GM19468 (cell line): ENCODE results near the gene PGAM1.
A peak's percentile ranks its signal among the peaks of the same experiment; 100 is the strongest.
"Not testable (repeated sequence)": the region's sequence is repeated elsewhere in the genome, so short reads cannot be mapped to it uniquely, and the experiment has no call there.

ENCODE experiments used
- ATAC-seq: cut with Tn5 transposase; IDR thresholded peaks from one replicate; pipeline ENCODE4 v1.9.1; 2021; ENCODE audit warnings: mild to moderate bottlenecking, moderate library complexity, moderate number of reproducible peaks; ENCODE audit not compliant: unreplicated experiment; ENCODE audit errors: extremely low read depth

PGAM1 gene

DNA sequence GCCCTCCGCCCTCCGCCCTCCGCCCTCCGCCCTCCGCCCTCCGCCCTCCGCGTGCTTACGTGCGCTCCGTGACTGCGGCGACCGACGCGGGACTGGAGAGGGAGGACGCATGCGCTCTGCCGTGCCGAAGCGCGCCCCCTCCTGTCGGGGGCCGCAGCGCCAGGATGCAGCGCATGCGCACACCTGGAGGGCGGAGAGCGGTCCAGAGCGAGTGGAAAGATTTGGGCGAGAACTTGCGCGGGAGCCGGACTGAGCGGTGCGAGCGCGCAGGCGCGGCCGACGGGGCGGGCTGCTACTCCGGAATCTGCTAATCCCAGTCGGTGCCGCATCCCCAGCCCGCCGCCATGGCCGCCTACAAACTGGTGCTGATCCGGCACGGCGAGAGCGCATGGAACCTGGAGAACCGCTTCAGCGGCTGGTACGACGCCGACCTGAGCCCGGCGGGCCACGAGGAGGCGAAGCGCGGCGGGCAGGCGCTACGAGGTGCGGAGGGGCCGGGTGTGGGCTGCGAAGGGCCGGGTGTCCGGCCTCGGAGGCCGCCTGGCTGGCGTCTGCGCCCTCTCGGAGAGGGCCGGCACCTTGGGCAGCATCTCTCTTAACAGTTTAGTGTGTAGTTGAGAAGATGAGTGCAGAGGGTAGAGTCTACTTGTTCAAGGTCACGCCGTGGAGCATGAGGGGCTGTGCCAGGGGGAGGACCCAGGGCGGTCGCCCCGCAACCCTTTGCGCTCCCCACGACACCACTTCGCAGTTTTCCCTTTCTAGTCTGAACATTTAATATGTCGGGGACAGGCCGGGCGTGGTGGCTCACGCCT is at the start of gene PGAM1:
Gene PGAM1 (plus strand): TSS at position 228 of the 812 bp plus-strand sequence. CDS start 117 bp downstream, at position 345.
- ATAC-seq, result peak; percentile 71

DNA sequence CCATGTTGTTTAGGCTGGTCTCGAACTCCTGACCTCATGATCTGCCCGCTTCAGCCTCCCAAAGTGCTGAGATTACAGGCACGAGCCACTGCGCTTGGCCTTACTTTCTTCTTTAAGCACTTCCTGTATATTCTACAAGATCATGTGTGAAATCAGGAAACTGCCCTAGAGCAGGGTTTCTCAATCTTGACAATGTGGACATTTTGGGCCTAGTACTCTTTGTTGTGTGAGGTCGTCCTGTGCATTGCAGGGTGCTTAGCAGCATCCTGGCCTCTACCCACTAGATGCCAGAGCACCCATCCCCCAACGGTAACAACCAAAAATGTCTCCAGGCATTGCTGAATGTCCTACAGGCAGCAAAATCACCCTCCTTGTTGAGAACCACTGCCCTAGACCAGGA is 49.6 kb upstream of the PGAM1 start:
- ATAC-seq, result no peak

DNA sequence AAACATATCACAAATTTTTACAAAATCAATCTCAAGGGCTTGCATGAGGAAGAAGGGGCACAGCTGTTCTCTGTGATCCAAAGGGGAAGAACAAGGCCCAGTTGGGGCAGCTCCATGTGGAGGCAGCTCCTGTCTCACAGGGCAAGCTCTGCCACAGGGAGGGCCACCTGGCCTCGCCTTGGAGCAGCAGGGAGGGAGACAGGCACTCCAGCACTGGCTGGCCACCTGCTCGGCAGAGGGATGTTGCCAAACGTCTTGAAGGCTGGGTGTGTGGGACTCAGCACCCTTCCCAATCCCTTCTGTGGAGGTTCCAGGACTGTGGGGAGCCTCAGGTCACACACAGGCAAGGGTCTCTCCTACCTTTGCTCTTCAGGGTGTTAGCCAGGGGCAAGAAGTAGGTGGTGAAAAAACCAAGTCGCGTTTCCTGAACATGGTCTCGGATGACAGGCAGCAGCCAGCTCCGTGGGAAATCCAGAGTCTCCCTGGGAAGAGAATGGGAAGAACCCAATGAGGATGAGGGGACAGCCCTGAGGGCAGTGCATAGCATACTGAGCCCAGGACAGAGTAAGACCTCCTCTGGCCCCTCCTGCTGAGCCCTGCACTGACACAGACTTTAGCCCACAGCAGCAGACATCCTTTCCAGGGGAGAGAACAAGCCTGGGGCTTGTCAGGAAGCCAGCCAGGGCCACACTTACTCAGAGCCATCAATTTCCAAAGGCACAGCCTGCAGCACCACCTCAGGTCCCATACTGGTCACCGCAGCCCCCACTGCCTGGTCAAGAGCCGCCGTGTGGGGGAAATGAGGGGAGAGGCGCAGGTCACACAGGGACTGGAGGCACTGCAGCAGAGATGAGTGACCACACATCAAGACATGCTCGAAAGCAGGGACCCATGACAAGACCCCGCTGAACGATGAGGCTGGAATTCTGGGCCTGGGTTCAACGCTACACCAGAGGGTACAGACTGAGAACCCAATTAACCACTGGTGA is 46.8 kb upstream of the PGAM1 start:
- no peak for ATAC-seq

DNA sequence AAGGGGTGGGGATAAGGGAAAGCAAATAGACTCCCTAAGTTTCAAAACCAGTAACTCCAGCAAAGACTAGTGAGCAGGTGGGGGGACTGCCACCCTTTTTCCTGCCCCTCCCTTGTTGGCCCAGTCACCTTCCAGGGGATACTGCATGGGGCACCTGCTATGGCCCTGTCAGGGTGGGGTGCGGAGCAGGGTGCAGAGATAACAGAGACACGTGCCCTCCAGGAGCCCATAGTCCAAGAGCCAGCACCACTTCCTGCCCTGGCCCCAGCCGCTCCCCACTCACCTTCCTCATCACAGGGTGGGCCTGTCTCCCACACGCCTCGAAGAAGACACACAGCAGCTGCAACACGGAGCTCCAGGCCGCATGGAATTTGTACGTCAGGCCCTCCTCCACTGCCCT is 45.5 kb upstream of the PGAM1 start:
- no peak for ATAC-seq

DNA sequence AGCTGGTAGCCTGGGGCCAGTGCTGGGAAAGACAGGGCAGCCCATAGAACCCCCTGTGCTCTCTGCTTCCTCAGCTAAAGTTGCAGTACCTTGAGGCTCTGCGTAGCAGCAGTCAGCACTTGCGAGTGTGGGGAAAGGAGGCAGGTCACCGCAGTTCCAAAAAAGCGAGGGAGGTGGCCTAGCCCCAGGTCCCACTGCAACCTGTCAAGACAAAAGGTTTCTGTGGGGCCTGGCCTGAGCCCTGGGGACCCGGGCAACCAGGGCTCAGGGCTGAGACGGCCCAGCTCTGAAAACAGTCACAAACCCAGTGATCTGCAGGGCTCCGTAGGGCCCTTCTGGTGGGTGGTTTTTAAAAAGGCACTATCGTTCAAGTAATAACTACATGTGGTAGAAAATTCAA is 44.4 kb upstream of the PGAM1 start:
- ATAC-seq, result no peak

DNA sequence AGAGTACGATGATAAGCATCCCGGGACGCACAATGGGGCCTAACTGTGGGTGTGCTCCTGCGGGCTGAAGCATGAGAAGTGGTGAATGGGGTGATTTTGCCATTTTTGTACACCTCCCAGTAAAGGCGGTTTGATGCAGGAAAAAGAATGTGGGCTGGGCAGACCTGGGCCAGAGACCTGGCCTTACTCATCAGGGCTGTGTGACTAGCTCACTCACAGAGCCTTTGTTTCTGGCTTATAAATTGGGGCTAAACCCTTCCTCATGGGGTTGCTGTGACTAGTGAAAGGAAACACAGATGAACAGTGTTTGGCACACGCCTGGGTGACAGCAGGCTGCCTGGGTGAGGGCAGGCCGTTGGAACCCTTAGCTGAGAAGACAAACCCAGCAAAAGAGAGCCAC is 42.8 kb upstream of the PGAM1 start:
- ATAC-seq, result no peak

DNA sequence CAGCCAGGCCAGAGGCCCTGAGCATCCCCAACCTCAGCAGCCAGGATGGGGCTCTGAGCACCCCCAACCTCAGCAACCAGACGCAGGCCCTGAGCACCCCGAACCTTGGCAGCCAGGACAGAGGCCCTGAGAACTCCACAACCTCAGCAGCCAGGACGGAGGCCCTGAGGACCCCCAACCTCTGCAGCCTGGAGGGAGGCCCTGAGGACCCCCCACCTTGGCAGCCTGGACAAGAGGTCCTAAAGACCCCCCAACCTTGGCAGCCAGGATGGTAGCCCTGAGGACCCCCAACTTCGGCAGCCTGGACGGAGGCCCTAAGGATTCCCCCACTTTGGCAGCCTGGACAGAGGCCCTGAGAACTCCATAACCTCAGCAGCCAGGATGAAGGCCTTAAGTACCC is 41.8 kb upstream of the PGAM1 start:
- no peak for ATAC-seq

DNA sequence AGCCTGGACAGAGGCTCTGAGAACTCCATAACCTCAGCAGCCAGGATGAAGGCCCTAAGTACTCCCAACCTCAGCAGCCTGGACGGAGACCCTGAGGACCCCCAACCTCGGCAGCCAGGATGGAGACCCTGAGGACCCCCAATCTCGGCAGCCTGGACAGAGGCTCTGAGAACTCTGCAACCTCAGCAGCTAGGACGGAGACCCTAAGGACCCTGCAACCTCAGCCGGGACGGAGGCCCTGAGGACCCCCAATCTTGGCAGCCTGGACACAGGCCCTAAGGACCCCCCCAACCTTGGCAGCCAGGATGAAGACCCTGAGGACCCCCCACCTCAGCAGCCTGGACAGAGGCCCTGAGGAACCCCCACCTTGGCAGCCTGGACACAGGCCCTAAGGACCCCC is 41.4 kb upstream of the PGAM1 start:
- no peak for ATAC-seq

DNA sequence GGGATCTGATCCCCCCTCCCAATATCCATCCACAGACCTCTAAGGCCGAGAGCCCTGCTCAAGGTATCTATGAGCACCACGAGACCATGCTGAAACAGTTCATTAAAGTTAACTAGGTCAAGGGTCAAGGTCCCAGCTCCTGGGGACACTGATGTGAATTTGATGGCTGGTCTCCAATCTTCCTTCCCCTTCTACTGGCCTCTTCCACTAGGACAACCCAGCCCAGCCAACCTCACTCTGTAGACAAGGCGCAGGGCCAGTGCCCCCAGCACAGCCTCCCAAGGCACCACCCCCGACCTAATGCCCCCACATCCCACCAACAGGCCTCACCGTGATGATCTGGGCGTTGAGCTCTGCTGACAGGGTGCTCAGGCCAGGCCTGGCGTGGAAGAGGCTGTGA is 40.4 kb upstream of the PGAM1 start:
- ATAC-seq, result no peak

DNA sequence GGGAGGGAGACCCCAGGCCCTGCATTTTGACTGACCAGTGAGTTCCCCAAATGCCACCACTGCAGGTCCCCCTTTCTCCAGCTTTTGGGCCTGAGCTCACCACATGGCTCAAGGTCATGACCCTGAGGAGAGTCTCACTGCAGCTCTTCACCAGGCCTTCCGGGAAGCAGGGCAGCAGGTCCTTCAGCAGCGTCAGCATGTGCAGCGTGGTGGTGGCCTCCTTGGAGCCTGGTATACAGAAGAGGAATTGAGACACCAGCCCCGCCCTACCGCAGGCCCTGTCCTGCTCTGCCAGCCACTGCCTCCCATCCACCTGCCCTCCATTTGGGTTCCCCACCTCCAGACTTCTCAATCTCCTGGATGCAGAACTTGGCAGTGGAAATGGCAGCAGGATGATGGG is 37.8 kb upstream of the PGAM1 start:
- ATAC-seq, result no peak

DNA sequence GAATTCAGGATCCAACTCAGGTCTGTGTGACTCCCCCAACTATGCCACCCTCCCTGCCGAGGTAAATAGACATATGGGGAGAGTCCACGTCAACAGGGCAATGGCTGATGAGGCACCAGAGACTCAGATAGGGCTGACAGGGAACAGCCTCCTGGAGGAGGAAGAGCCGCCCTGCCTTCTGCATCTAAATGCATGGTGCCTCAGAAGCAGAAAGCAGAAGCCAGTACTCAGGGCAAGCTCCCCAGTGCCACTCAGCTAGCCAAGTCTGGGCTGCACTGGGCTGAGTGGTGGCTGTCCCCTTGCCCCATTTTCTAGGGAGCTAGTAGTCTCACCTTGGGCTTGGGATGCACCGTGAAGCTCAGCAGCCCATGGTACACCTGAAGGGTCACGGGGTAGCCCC is 35.9 kb upstream of the PGAM1 start:
- ATAC-seq, result no peak

DNA sequence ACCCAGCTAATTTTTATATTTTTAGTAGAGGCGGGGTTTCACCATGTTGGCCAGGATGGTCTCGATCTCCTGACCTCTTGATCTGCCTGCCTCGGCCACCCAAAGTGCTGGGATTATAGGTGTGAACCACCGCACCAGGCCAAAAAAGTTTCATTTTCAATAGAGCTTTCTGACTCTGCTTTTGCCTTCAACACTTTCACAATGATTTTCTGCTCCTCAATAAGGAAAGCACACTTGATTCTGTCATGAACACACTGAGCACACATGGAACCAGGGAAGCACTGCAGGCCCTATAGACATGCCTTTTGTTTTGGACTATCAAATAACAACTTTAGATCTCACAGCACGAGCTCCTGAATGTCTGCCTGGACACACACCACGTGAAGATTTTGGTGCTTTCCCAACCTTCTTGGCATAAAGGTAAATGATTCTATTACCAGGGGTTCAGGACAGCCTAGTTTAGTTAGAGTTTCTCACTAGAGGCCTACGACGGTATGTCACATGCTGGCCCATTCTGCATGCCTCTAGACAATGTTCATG is 32.9 kb upstream of the PGAM1 start:
- no peak for ATAC-seq

DNA sequence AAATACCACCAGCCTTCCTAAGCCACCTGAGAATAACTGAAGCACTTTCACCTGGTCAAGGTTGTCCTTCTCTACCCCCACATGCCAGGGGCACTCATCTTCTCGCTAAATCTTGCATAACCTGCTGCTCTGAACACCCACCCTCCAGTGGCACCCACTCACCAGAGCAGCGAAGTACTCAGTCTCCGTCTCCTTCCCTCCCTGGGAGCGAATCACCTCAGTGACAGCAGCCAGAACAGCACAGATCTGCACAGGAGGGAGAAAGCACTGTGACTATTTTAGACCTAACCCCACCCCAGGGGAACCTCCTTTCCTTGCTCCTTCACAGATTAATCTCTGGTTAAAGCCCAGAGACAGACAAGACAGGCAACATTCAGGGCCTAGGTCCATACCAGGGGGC is 29.9 kb upstream of the PGAM1 start:
- ATAC-seq, result no peak

DNA sequence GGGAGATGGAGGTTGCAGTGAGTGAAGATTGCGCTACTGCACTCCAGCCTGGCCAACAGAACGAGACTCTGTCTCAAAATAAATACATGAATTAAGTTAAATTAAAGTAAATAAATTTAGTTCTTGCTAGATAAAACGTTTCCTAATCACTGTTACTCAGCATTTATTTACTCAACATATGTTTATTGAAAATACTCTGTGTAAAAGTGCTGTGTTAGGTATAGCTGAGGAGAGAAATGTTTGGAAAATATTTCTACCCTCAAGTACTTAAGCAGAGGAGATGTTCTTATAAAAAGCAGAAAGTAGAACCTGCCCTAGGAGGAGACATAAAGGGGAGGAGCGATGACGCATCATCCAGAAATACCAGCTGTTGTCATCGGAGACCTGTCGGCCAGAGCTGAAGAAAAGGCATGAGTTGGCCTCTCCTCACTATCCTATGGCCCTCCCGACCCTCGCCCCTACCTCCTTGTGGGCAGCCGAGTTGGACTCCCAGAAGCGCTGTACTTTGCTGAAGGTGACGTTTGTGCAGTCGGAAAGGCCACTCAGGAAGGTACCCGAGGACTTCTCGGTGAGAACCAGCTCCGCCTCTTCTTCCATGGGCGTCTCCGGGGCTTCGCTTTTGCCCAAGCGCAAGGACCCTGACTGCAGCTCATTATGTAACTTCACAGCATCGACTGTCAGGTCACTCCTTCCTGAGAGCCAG is 26.0 kb upstream of the PGAM1 start:
- ATAC-seq, result no peak

DNA sequence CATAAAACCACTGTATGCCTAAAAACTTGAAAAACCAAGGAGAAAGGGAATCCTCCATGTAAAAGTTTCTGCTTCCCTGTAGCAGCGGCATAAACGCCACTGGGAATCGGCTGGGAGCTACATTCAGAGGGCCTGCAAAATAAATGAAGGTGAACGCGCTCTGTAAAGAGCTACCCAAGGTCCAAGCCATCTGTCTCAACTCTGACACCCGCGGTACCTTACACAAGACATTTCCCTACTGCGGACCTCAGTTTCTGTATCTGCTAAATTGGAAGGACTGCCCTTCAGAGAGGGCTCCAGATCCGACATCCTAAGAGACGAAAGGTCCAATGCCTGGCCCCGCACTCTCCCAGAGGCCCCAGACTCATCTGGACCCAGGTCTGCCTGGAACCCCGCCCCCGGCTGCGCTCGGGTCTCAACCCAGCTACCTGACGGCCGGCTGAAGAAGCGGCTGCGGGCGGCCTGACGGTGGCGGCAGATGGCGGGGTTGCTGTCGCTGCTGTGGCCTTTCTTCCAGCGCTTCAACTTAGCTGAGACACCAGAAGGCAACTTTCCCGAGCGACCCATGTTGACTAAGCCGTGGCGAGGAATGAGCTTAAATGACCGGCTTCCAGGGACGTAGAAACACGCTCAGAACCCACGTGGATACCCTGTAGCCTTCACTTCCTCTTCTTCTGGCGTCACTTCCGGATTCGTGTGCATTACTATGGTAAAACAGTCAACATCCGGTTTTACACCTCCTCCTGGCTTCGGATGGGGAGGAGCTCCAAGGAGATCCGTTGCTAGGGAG is 25.1 kb upstream of the PGAM1 start, which contains the start of gene RRP12:
Gene RRP12 (minus strand): TSS at position 676 of the 790 bp plus-strand sequence. CDS start 109 bp downstream, at position 567.
- ATAC-seq, result peak; percentile 84

DNA sequence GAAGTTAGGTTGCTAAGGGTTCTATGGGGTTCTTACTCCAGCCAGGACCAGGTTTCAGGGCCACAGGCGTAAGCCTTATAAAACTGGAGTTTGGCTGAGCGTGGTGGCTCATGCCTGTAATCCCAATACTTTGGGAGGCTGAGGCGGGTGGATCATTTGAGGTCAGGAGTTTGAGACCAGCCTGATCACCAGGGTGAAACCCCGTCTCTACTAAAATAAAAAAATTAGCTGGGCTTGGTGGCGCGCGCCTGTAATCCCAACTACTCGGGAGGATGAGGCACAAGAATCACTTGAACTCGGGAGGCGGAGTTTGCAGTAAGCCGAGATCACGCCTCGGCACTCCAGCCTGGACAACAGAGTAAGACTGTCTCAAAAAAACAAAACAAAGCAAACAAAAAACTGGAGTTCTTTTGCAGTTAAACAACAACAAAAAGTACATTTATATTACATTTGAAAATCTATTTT is 24.5 kb upstream of the PGAM1 start:
- no peak for ATAC-seq

DNA sequence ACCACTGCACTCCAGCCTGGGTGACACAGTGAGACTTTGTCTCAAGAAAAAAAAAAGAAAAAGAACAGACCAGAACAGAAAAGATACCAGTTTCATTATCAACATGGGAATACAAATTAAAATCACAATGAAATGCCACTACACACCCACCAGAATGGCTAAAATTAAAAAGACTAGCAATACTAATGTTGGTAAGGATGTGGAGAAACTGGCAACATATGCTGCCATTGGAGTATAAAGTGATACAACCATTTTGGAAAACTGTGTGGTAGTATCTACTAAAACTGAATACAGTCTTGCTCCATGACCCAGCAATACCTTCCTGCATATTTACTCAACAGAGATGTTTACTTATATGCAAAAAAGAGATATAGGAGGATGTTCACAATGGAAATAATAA is 21.9 kb upstream of the PGAM1 start:
- no peak for ATAC-seq

DNA sequence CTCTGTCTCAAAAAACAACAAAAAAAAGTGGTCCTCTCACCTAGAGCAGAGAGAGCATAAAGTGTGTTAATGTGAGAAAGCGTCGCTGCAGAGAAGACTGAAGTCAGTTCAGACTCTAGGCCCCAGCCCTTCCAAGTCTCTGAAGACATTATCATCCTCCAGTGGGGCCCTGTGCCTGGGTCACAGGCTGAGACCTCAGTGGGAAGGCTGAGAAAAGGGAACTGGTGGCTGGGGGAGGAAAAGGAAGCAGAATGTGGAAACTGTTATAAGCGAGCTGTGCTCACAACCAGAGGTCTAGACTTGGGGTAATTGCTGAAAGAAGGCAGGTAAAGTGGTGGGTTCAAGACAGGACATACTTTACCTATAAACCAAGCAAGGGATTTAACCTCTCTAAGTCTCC is 19.9 kb upstream of the PGAM1 start:
- ATAC-seq, result no peak

DNA sequence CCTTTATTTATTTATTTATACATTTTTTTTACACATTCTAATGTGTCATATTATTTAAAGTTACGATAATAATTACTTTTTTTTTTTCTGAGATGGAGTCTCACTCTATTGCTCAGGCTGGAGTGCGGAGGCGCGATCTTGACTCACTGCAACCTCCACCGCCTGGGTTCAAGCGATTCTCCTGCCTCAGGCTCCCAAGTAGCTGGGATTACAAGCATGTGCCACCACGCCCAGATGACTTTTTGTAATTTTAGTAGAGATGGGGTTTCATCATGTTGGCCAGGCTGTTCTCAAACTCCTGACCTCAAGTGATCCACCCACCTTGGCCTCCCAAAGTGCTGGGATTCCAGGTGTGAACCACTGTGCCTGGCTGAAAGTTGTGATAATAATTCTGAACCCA is 19.5 kb upstream of the PGAM1 start:
- not testable (repeated sequence) for ATAC-seq
